ENCODE data around the gene CNOT8. TPM values are rescaled to one million over a fixed set of nuclear protein-coding genes. Genes with fewer than 3 reads are reported as not detected.
"Not testable (repeated sequence)": the region's sequence is repeated elsewhere in the genome, so short reads cannot be mapped to it uniquely, and the experiment has no call there.

CNOT8 gene
- total RNA-seq, 2 donors from 2014 or later, result 65.3 to 67.1 TPM

DNA sequence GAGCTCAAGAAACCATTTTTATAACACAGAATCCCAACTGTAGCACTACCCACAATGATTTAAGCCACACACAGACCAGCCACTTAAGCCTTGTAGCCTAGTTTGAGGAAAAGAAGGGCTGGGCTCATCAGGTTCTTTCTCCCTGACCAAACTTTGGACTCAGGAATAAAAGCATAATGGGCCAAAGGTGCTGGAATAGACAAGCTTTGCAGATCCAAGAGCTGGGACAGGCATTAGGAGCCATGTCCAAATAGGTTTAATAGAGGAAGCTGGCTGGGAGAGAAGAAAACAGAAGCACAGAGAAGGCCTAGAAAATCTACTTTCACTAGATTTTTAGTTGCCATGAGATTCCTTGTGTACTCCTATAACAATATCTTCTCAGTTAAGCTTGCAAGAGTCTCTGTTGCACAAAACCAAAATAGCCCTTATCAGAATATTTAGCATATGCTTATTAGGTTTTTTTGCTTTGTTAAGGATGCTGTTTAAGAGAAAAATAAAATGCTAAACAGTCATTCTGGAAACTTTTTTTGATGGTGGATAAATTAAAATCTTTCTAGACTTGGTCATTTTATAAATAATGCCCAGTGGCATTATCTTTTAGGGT, 38.2 kb downstream of the CNOT8 start:
- Mint-ChIP-seq H3K4me1 (ENCODE audit: low read depth in 2 of 2) (no peaks in the 10 kb centered on the region), H3K36me3 (peaks cover 26% of the 10 kb centered on the region), H3K27ac (no peak overlapping the region), H3K4me3 (no peak overlapping the region), H3K9me3 (no peaks in the 10 kb centered on the region), H3K27me3 (no peaks in the 10 kb centered on the region)
- DNase-seq (ENCODE audit: low spot score) (no peak), ATAC-seq (no peak)

- H3K36me3 Mint-ChIP-seq, result peaks cover 31% of the 10 kb centered on the region
- H3K9me3 Mint-ChIP-seq, result no peaks in the 10 kb centered on the region
- no peak for ATAC-seq
These were observed 39.8 kb downstream of the CNOT8 start for GRCh38 chr5:154898210-154898609.

DNA sequence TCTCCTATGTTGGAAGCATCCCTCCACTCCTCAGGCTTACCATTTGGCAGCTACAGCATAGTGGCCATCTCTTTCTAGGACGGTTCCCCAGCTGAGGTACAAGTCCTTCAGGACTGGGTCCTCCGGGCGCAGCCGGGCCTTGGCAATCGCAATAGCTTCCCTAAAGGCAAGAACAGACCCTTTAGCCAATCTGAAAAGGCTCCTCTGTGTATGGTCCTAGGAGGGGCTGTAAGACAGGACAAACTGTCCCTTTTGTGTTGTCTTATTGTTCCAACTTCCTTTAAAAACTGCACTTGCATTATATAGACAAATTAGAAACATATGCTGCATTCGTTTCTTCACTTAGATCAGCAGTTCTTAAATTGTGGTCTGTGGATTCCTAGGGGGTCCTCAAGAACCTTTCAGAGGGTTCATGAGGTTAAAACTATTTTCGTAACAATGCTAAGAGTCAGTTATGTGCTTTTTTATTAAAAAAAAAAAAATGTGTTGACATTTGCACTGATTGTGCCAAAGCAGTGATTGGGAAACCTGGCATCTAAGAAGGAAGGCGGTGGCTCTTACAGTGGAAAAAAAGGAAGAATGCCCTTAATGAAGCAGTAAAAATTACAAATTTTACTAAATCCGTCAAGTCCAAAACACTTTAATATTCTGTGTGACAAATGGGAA, 40.9 kb downstream of the CNOT8 start:
- H3K27me3 Mint-ChIP-seq, result no peaks in the 10 kb centered on the region
- no peak overlapping the region for H3K4me3 Mint-ChIP-seq
- peaks cover 31% of the 10 kb centered on the region for H3K36me3 Mint-ChIP-seq
- no peaks in the 10 kb centered on the region for H3K4me1 Mint-ChIP-seq (ENCODE audit: low read depth in 2 of 2)
- no peaks in the 10 kb centered on the region for H3K9me3 Mint-ChIP-seq
- ATAC-seq, result no peak
- no peak overlapping the region for H3K27ac Mint-ChIP-seq
- no peak for DNase-seq (ENCODE audit: low spot score)

More at GRCh38 chr5:154898210-154898609, 39.8 kb downstream of the CNOT8 start:
- Mint-ChIP-seq H3K4me3 (no peak overlapping the region), H3K27ac (no peak overlapping the region), H3K27me3 (no peaks in the 10 kb centered on the region), H3K4me1 (ENCODE audit: low read depth in 2 of 2) (no peaks in the 10 kb centered on the region)
- DNase-seq (ENCODE audit: low spot score), result no peak

DNA sequence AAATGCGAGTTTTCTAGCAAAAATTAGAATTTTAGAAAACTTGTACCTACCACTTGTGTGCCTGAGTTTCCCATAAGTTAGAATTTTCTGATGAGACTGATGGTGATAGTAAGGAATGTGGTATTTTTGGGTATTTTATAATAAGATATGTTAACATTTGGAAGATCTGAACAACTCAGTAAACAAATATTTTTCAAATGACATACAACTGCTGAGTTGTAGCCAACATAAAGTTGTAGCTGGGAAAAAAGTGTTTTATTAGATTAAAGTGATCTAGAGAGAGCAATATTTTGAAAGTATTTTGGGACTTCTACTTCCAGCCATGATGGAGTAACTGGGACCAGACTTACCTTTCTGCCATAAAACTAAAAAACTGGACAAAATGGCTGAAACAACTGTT, 41.6 kb downstream of the CNOT8 start:
- H3K36me3 Mint-ChIP-seq, result peaks cover 37% of the 10 kb centered on the region
- no peaks in the 10 kb centered on the region for H3K4me1 Mint-ChIP-seq (ENCODE audit: low read depth in 2 of 2)
- DNase-seq (ENCODE audit: low spot score), result no peak
- H3K27me3 Mint-ChIP-seq, result no peaks in the 10 kb centered on the region
- H3K9me3 Mint-ChIP-seq, result no peaks in the 10 kb centered on the region
- no peak overlapping the region for H3K4me3 Mint-ChIP-seq
- H3K27ac Mint-ChIP-seq, result no peak overlapping the region
- no peak for ATAC-seq

GRCh38 chr5:154901276-154901675, 42.8 kb downstream of the CNOT8 start:
- Mint-ChIP-seq H3K4me1 (ENCODE audit: low read depth in 2 of 2) (no peaks in the 10 kb centered on the region), H3K27me3 (no peaks in the 10 kb centered on the region), H3K36me3 (peaks cover 37% of the 10 kb centered on the region), H3K9me3 (no peaks in the 10 kb centered on the region), H3K4me3 (no peak overlapping the region), H3K27ac (no peak overlapping the region)
- ATAC-seq (no peak), DNase-seq (ENCODE audit: low spot score) (no peak)

DNA sequence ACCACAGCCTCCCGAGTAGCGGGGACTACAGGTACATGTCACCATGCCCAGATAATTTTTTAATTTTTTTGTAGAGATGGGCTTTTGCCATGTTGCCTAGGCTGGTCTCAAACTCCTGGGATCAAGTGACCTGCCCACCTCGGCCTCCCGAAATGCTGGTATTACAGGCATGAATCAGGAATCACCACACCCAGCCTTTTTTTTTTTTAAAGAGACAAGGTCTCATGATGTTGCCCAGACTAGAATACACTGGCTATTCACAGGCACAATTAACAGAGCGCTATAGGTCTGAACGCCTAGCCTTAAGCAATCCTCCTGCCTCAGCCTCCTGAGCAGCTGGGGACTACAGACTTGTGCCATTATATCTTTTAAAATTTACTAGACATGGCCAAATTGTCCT, 43.5 kb downstream of the CNOT8 start:
- Mint-ChIP-seq H3K4me3 (no peak overlapping the region), H3K4me1 (ENCODE audit: low read depth in 2 of 2) (no peaks in the 10 kb centered on the region), H3K27ac (no peak overlapping the region), H3K36me3 (peaks cover 37% of the 10 kb centered on the region), H3K27me3 (no peaks in the 10 kb centered on the region), H3K9me3 (no peaks in the 10 kb centered on the region)
- ATAC-seq (no peak), DNase-seq (ENCODE audit: low spot score) (no peak)

DNA sequence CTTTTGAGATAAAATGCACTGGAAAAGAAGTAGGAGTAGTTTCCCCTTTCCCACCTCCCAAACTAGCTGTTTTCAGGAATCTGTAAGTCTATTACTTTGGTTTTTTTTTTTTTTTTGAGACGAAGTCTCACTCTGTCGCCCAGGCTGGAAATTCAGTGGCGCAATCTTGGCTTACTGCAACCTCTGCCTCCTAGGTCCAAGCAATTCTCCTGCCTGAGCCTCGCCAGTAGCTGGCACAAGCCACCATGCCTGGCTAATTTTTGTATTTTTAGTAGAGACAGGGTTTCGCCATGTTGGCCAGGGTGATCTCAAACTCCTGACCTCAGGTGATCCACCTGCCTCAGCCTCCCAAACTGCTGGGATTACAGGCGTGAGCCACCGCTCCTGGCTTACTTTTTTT, 47.2 kb downstream of the CNOT8 start:
- not testable (repeated sequence) for H3K4me1 Mint-ChIP-seq (ENCODE audit: low read depth in 2 of 2); H3K27me3 Mint-ChIP-seq; H3K27ac Mint-ChIP-seq; ATAC-seq; H3K4me3 Mint-ChIP-seq; DNase-seq (ENCODE audit: low spot score); H3K9me3 Mint-ChIP-seq
- H3K36me3 Mint-ChIP-seq, result peaks cover 29% of the 10 kb centered on the region

GRCh38 chr5:154916874-154917273, 58.4 kb downstream of the CNOT8 start:
- ATAC-seq (no peak), DNase-seq (ENCODE audit: low spot score) (no peak)
- Mint-ChIP-seq H3K27ac (no peak overlapping the region), H3K9me3 (no peaks in the 10 kb centered on the region), H3K4me3 (no peak overlapping the region), H3K36me3 (peaks cover 27% of the 10 kb centered on the region), H3K4me1 (ENCODE audit: low read depth in 2 of 2) (no peaks in the 10 kb centered on the region), H3K27me3 (no peaks in the 10 kb centered on the region)

- no peaks in the 10 kb centered on the region for H3K9me3 Mint-ChIP-seq
- ATAC-seq (no peak), DNase-seq (ENCODE audit: low spot score) (no peak)
- H3K4me1 Mint-ChIP-seq (ENCODE audit: low read depth in 2 of 2), result no peaks in the 10 kb centered on the region
- H3K36me3 Mint-ChIP-seq, result peaks cover 25% of the 10 kb centered on the region
- H3K27me3 Mint-ChIP-seq, result no peaks in the 10 kb centered on the region
- no peak overlapping the region for H3K27ac Mint-ChIP-seq
- no peak overlapping the region for H3K4me3 Mint-ChIP-seq
These were observed 59.3 kb downstream of the CNOT8 start for GRCh38 chr5:154917757-154918156.

DNA sequence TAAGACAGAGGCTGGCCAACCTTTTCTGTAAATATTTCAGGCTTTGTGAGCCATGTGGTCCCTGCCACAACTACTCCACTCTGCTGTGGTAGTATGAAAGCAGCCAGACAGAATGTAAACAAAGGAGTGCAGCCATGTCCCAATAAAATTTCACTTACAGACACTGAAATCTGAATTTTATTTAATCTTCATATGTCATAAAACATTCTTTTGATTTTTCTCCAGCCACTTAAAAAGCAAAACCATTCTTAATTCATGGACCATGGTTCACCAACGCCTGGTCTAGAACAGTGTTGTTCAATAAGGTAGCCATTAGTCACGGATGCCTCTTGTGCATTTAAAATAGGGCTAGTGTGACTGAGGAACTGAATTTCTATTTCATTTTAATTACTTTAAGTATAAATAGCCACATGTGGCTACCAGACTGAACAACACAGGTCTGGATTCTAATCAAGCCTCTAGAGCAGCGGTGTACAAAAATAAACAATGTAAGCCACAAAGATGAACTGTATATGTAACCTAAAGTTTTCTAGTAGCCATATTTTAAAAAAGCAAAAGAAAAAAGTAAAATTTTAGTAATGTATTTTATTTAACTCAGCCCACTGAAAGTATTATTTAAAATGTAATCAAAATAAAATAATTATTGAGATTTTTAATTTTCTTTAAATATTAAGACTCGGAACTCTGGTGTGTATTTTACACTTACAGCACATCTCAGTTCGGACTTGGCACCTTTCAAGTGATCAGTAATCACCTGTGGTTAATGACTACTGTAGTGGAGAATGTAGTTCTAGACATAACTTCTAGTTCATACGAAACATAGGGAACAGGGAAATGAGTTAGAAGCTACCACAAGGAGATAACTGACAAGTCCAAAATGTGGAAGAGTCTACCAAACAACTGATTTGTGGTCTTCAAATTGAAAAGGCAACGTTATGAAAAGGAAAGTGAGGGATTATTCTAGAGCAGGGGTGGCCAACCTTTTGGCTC, 65.3 kb downstream of the CNOT8 start:
- peaks cover 35% of the 10 kb centered on the region for H3K36me3 Mint-ChIP-seq
- DNase-seq (ENCODE audit: low spot score) (no peak), ATAC-seq (no peak)
- no peak overlapping the region for H3K4me3 Mint-ChIP-seq
- H3K9me3 Mint-ChIP-seq, result no peaks in the 10 kb centered on the region
- no peak overlapping the region for H3K27ac Mint-ChIP-seq
- no peaks in the 10 kb centered on the region for H3K4me1 Mint-ChIP-seq (ENCODE audit: low read depth in 2 of 2)
- no peaks in the 10 kb centered on the region for H3K27me3 Mint-ChIP-seq

Other genes starting within 250 kb of the CNOT8 start
- 100 to 1,000 TPM; 193 to 369 TPM for gene LARP1, start 103.2 kb upstream of the CNOT8 start, total RNA-seq
- not detected for gene FAXDC2, start 8.0 kb upstream of the CNOT8 start, total RNA-seq
- 10 to 100 TPM; 24.7 to 49.8 TPM for gene GEMIN5, start 79.6 kb downstream of the CNOT8 start, total RNA-seq
- gene MRPL22, start 82.4 kb downstream of the CNOT8 start, total RNA-seq, result 10 to 100 TPM; 54.6 to 56.2 TPM
- gene KIF4B, start 155.1 kb downstream of the CNOT8 start, total RNA-seq, result not detected